ENCODE data around the gene ACSM4. TPM values are rescaled to one million over a fixed set of nuclear protein-coding genes. Genes with fewer than 3 reads are reported as not detected.
"Not testable (repeated sequence)": the region's sequence is repeated elsewhere in the genome, so short reads cannot be mapped to it uniquely, and the experiment has no call there.

ACSM4 gene
- total and polyA plus RNA-seq, 2 donors (not counting 1 experiment from before 2014, with no cell fraction given), result not detected

DNA sequence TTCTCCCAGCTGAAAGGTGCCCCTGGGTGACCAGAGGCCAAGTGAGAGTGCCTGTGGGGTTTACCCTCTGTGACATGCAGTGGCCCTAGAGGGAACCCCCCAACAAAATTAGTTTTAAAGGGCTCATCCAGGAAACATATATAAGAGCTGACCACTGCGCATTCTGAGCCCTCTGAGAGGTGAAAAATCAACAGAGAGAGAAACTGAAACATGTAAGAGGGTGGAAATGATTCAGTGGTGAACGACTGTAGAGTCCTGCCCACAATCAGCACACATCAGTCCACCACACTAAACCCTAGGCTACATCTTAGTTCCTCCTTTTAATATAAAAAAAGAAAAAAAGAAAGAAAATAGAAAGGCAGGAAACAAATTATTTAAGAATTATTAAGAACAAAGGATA, 21.0 kb upstream of the ACSM4 start:
- ChIA-PET POLR2A (no interaction called here), CTCF (no interaction called here)
- Mint-ChIP-seq H3K9me3 (ENCODE audit: insufficient read depth) (peaks cover 12% of the 10 kb centered on the region), H3K4me3 (no peak overlapping the region), H3K27me3 (peaks cover 35% of the 10 kb centered on the region), H3K27ac (no peak overlapping the region), H3K4me1 (no peaks in the 10 kb centered on the region)
- WGBS (ENCODE audit: insufficient coverage), result no CpG with 5 or more reads among the region's 2 CpGs
- TF ChIP-seq EZH2 (IDR thresholded peaks at IDR 0.05; ENCODE audit: borderline replicate concordance, insufficient read depth, low read depth, low read length, poor library complexity, severe bottlenecking), result no peak
- Histone ChIP-seq H3K36me3 (replicated peaks in 1 of 2; ENCODE audit: control extremely low read depth in 1 of 2, control insufficient read depth in 1 of 2, extremely low read depth in 1 of 2, insufficient read depth in 2 of 2, low read length in 1 of 2) (no peaks in the 10 kb centered on the region), H3K27ac (ENCODE audit: low read length in 2 of 2) (no peak overlapping the region), H3K9me3 (ENCODE audit: control extremely low read depth in 1 of 3, control insufficient read depth in 2 of 3, insufficient read depth in 1 of 3, low read length in 2 of 3) (peaks cover 0 to 3% (median 2%) of the 10 kb centered on the region in 3 donors), H3K4me1 (ENCODE audit: control insufficient read depth in 2 of 2, insufficient read depth in 2 of 2, low read length in 2 of 2) (no peaks in the 10 kb centered on the region), H3K4me3 (ENCODE audit: control extremely low read depth in 1 of 5, extremely low read depth in 1 of 5, insufficient read depth in 1 of 5, low read depth in 2 of 5, low read length in 4 of 5) (no peak overlapping the region), H3K79me2 (ENCODE audit: control insufficient read depth, insufficient read depth, low read length) (no peaks in the 10 kb centered on the region), H3K27me3 (replicated peaks in 1 of 4; ENCODE audit: control extremely low read depth in 1 of 4, control insufficient read depth in 3 of 4, insufficient read depth in 4 of 4, low read length in 3 of 4) (peaks cover 0 to 9% (median 4%) of the 10 kb centered on the region in 4 experiments), H3K4me2 (replicated peaks; ENCODE audit: low read depth, low read length, poor library complexity, severe bottlenecking) (no peak overlapping the region), H2AFZ (ENCODE audit: insufficient read depth, low read depth, low read length, poor library complexity, severe bottlenecking) (no peak overlapping the region), H3K9ac (ENCODE audit: low read length) (no peak overlapping the region), H4K20me1 (ENCODE audit: control insufficient read depth, insufficient read depth, low read length, poor library complexity, severe bottlenecking) (no peaks in the 10 kb centered on the region)
- no peak for DNase-seq
- intact Hi-C loops (cut with micrococcal nuclease), result no loop called here
- no peak for ATAC-seq (ENCODE audit: low read depth)

- Histone ChIP-seq H3K27ac (ENCODE audit: low read length in 2 of 2) (no peak overlapping the region), H3K4me3 (ENCODE audit: control extremely low read depth in 1 of 5, extremely low read depth in 1 of 5, insufficient read depth in 1 of 5, low read depth in 2 of 5, low read length in 4 of 5) (no peak overlapping the region), H3K4me1 (ENCODE audit: control insufficient read depth in 2 of 2, insufficient read depth in 2 of 2, low read length in 2 of 2) (no peaks in the 10 kb centered on the region), H3K36me3 (replicated peaks in 1 of 2; ENCODE audit: control extremely low read depth in 1 of 2, control insufficient read depth in 1 of 2, extremely low read depth in 1 of 2, insufficient read depth in 2 of 2, low read length in 1 of 2) (no peaks in the 10 kb centered on the region), H3K9ac (ENCODE audit: low read length) (no peak overlapping the region), H3K79me2 (ENCODE audit: control insufficient read depth, insufficient read depth, low read length) (no peaks in the 10 kb centered on the region), H2AFZ (ENCODE audit: insufficient read depth, low read depth, low read length, poor library complexity, severe bottlenecking) (no peak overlapping the region), H3K9me3 (ENCODE audit: control extremely low read depth in 1 of 3, control insufficient read depth in 2 of 3, insufficient read depth in 1 of 3, low read length in 2 of 3) (peaks cover 3 to 6% (median 3%) of the 10 kb centered on the region in 3 donors), H3K4me2 (replicated peaks; ENCODE audit: low read depth, low read length, poor library complexity, severe bottlenecking) (no peak overlapping the region), H3K27me3 (replicated peaks in 1 of 4; ENCODE audit: control extremely low read depth in 1 of 4, control insufficient read depth in 3 of 4, insufficient read depth in 4 of 4, low read length in 3 of 4) (peaks cover 0 to 3% (median 0%) of the 10 kb centered on the region in 4 experiments), H4K20me1 (ENCODE audit: control insufficient read depth, insufficient read depth, low read length, poor library complexity, severe bottlenecking) (no peaks in the 10 kb centered on the region)
- Mint-ChIP-seq H3K4me3 (no peak overlapping the region), H3K27me3 (peaks cover 14% of the 10 kb centered on the region), H3K4me1 (no peaks in the 10 kb centered on the region), H3K27ac (no peak overlapping the region), H3K9me3 (ENCODE audit: insufficient read depth) (peaks cover 10% of the 10 kb centered on the region)
- ATAC-seq (ENCODE audit: low read depth) (no peak), DNase-seq (no peak)
- ChIA-PET CTCF (no interaction called here), POLR2A (no interaction called here)
- TF ChIP-seq EZH2 (IDR thresholded peaks at IDR 0.05; ENCODE audit: borderline replicate concordance, insufficient read depth, low read depth, low read length, poor library complexity, severe bottlenecking), result no peak
- no peak for TF ChIP-seq CTCF (IDR thresholded peaks at IDR 0.05)
- WGBS (ENCODE audit: insufficient coverage), result no CpG with 5 or more reads among the region's 2 CpGs
- intact Hi-C loops (cut with micrococcal nuclease), result no loop called here
Observed at GRCh38 chr12:7289743-7290142, 14.1 kb upstream of the ACSM4 start.

DNA sequence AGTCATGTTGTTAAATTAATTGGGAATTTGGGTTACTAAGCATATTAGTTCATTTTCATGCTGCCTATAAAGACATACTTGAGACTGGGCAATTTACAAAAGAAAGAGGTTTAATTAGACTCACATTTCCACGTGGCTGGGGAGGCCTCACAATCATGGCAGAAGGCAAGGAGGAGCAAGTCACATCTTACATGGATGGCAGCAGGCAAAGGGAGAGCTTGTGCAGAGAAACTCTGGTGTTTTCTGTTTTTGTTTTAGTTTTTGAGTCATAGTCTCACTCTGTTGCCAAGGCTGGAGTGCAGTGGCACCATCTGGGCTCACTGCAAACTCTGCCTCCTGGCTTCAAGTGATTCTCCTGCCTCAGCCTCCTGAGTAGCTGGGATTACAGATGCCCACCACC, 13.3 kb upstream of the ACSM4 start:
- H3K4me2 ChIP-seq (replicated peaks; ENCODE audit: low read depth, low read length, poor library complexity, severe bottlenecking); H3K4me1 ChIP-seq (ENCODE audit: control insufficient read depth in 2 of 2, insufficient read depth in 2 of 2, low read length in 2 of 2); H3K4me3 Mint-ChIP-seq; H3K9ac ChIP-seq (ENCODE audit: low read length); CTCF ChIA-PET; H4K20me1 ChIP-seq (ENCODE audit: control insufficient read depth, insufficient read depth, low read length, poor library complexity, severe bottlenecking); H2AFZ ChIP-seq (ENCODE audit: insufficient read depth, low read depth, low read length, poor library complexity, severe bottlenecking); H3K9me3 ChIP-seq (ENCODE audit: control extremely low read depth in 1 of 3, control insufficient read depth in 2 of 3, insufficient read depth in 1 of 3, low read length in 2 of 3); H3K27me3 ChIP-seq (replicated peaks in 1 of 4; ENCODE audit: control extremely low read depth in 1 of 4, control insufficient read depth in 3 of 4, insufficient read depth in 4 of 4, low read length in 3 of 4); H3K79me2 ChIP-seq (ENCODE audit: control insufficient read depth, insufficient read depth, low read length); H3K4me3 ChIP-seq (ENCODE audit: control extremely low read depth in 1 of 5, extremely low read depth in 1 of 5, insufficient read depth in 1 of 5, low read depth in 2 of 5, low read length in 4 of 5); H3K27ac ChIP-seq (ENCODE audit: low read length in 2 of 2); H3K9me3 Mint-ChIP-seq (ENCODE audit: insufficient read depth); POLR2A ChIA-PET; intact Hi-C loops (cut with micrococcal nuclease); H3K36me3 ChIP-seq (replicated peaks in 1 of 2; ENCODE audit: control extremely low read depth in 1 of 2, control insufficient read depth in 1 of 2, extremely low read depth in 1 of 2, insufficient read depth in 2 of 2, low read length in 1 of 2); ATAC-seq (ENCODE audit: low read depth); DNase-seq; H3K27ac Mint-ChIP-seq; H3K4me1 Mint-ChIP-seq: not testable (repeated sequence)
- peaks cover 10% of the 10 kb centered on the region for H3K27me3 Mint-ChIP-seq
- 11% methylated on average over 1 of the region's 1 CpG for WGBS (ENCODE audit: insufficient coverage)
